ENCODE data around the gene DOP1B. TPM values are rescaled to one million over a fixed set of nuclear protein-coding genes. Genes with fewer than 3 reads are reported as not detected.

The DOP1B gene
- total and polyA plus RNA-seq, 5 donors: 1.7 to 8.1 (median 7.0) TPM

GRCh38 chr21:36160850-36161178 lies 4.2 kb downstream of the DOP1B start:
- Histone ChIP-seq H3K27me3 (ENCODE audit: control insufficient read depth, insufficient read depth) (no peaks in the 10 kb centered on the region), H3K4me3 (ENCODE audit: low read length) (no peak overlapping the region), H3K4me1 (ENCODE audit: control insufficient read depth, insufficient read depth, low read length) (no peaks in the 10 kb centered on the region), H3K27ac (ENCODE audit: low read length) (no peak overlapping the region), H3K9me3 (ENCODE audit: control insufficient read depth, low read length) (no peaks in the 10 kb centered on the region)
- WGBS: 98% methylated on average over 2 of the region's 2 CpGs
- ATAC-seq (no peak), DNase-seq (no peak)
- intact Hi-C loops (cut with DNase I): no loop called here

- Histone ChIP-seq H3K4me3 (ENCODE audit: low read length) (no peak overlapping the region), H3K27ac (ENCODE audit: low read length) (no peak overlapping the region), H3K9me3 (ENCODE audit: control insufficient read depth, low read length) (no peaks in the 10 kb centered on the region), H3K4me1 (ENCODE audit: control insufficient read depth, insufficient read depth, low read length) (no peaks in the 10 kb centered on the region), H3K27me3 (ENCODE audit: control insufficient read depth, insufficient read depth) (no peaks in the 10 kb centered on the region)
- WGBS: 96% methylated on average over 5 of the region's 5 CpGs
- DNase-seq (no peak), ATAC-seq (no peak)
- intact Hi-C loops (cut with DNase I): no loop called here
Measured at GRCh38 chr21:36162631-36163030, 6.0 kb downstream of the DOP1B start.

- 63% methylated on average over 10 of the region's 10 CpGs for WGBS
Measured at GRCh38 chr21:36163750-36164741, 7.4 kb downstream of the DOP1B start.

GRCh38 chr21:36165356-36165755 lies 8.7 kb downstream of the DOP1B start:
- DNase-seq: no peak
- Histone ChIP-seq H3K9me3 (ENCODE audit: control insufficient read depth, low read length) (no peaks in the 10 kb centered on the region), H3K27ac (ENCODE audit: low read length) (no peak overlapping the region), H3K4me1 (ENCODE audit: control insufficient read depth, insufficient read depth, low read length) (no peaks in the 10 kb centered on the region), H3K27me3 (ENCODE audit: control insufficient read depth, insufficient read depth) (no peaks in the 10 kb centered on the region), H3K4me3 (ENCODE audit: low read length) (no peak overlapping the region)
- no peak for ATAC-seq
- 97% methylated on average over 11 of the region's 11 CpGs for WGBS
- intact Hi-C loops (cut with DNase I): no loop called here

More at GRCh38 chr21:36163750-36164741, 7.4 kb downstream of the DOP1B start:
- Histone ChIP-seq H3K27ac (ENCODE audit: low read length) (no peak overlapping the region), H3K27me3 (ENCODE audit: control insufficient read depth, insufficient read depth) (no peaks in the 10 kb centered on the region), H3K4me3 (ENCODE audit: low read length) (no peak overlapping the region), H3K9me3 (ENCODE audit: control insufficient read depth, low read length) (no peaks in the 10 kb centered on the region), H3K4me1 (ENCODE audit: control insufficient read depth, insufficient read depth, low read length) (no peaks in the 10 kb centered on the region)
- intact Hi-C loops (cut with DNase I): no loop called here
- no peak for DNase-seq
- peak in 1 of 2 donors; percentile 68 for ATAC-seq

GRCh38 chr21:36166705-36167104 lies 10.1 kb downstream of the DOP1B start:
- no peaks in the 10 kb centered on the region for H3K27me3 ChIP-seq (ENCODE audit: control insufficient read depth, insufficient read depth)
- no peaks in the 10 kb centered on the region for H3K9me3 ChIP-seq (ENCODE audit: control insufficient read depth, low read length)
- no peak for ATAC-seq
- no peaks in the 10 kb centered on the region for H3K4me1 ChIP-seq (ENCODE audit: control insufficient read depth, insufficient read depth, low read length)
- DNase-seq: no peak
- H3K4me3 ChIP-seq (ENCODE audit: low read length): no peak overlapping the region
- 91% methylated on average over 7 of the region's 7 CpGs for WGBS
- no peak overlapping the region for H3K27ac ChIP-seq (ENCODE audit: low read length)
- intact Hi-C loops (cut with DNase I): no loop called here

- intact Hi-C loops (cut with DNase I): no loop called here
- Histone ChIP-seq H3K27me3 (ENCODE audit: control insufficient read depth, insufficient read depth) (no peaks in the 10 kb centered on the region), H3K27ac (ENCODE audit: low read length) (no peak overlapping the region), H3K9me3 (ENCODE audit: control insufficient read depth, low read length) (no peaks in the 10 kb centered on the region), H3K4me1 (ENCODE audit: control insufficient read depth, insufficient read depth, low read length) (peaks cover 5% of the 10 kb centered on the region), H3K4me3 (ENCODE audit: low read length) (no peak overlapping the region)
- no peak for DNase-seq
- 89% methylated on average over 4 of the region's 4 CpGs for WGBS
- ATAC-seq: no peak
Measured at GRCh38 chr21:36167541-36167940, 10.9 kb downstream of the DOP1B start.

GRCh38 chr21:36169470-36170128 lies 13.0 kb downstream of the DOP1B start:
- DNase-seq: peak in 2 of 3 donors; percentile 35 to 66

GRCh38 chr21:36170823-36171222 lies 14.2 kb downstream of the DOP1B start:
- ATAC-seq: no peak
- intact Hi-C loops (cut with DNase I): no loop called here
- Histone ChIP-seq H3K27me3 (ENCODE audit: control insufficient read depth, insufficient read depth) (no peaks in the 10 kb centered on the region), H3K4me1 (ENCODE audit: control insufficient read depth, insufficient read depth, low read length) (peaks cover 5% of the 10 kb centered on the region), H3K4me3 (ENCODE audit: low read length) (no peak overlapping the region), H3K9me3 (ENCODE audit: control insufficient read depth, low read length) (no peaks in the 10 kb centered on the region), H3K27ac (ENCODE audit: low read length) (no peak overlapping the region)
- no peak for DNase-seq
- WGBS: 96% methylated on average over 6 of the region's 6 CpGs

More at GRCh38 chr21:36169470-36170128, 13.0 kb downstream of the DOP1B start:
- no peak for ATAC-seq
- no peaks in the 10 kb centered on the region for H3K27me3 ChIP-seq (ENCODE audit: control insufficient read depth, insufficient read depth)
- intact Hi-C loops (cut with DNase I): no loop called here
- WGBS: 91% methylated on average over 19 of the region's 19 CpGs
- peaks cover 5% of the 10 kb centered on the region for H3K4me1 ChIP-seq (ENCODE audit: control insufficient read depth, insufficient read depth, low read length)
- no peak overlapping the region for H3K27ac ChIP-seq (ENCODE audit: low read length)
- H3K4me3 ChIP-seq (ENCODE audit: low read length): no peak overlapping the region
- H3K9me3 ChIP-seq (ENCODE audit: control insufficient read depth, low read length): no peaks in the 10 kb centered on the region

- no peak for DNase-seq
- Histone ChIP-seq H3K4me1 (ENCODE audit: control insufficient read depth, insufficient read depth, low read length) (peaks cover 5% of the 10 kb centered on the region), H3K4me3 (ENCODE audit: low read length) (no peak overlapping the region), H3K27me3 (ENCODE audit: control insufficient read depth, insufficient read depth) (no peaks in the 10 kb centered on the region), H3K27ac (ENCODE audit: low read length) (peak overlapping the region; percentile 15), H3K9me3 (ENCODE audit: control insufficient read depth, low read length) (no peaks in the 10 kb centered on the region)
- WGBS: 73% methylated on average over 5 of the region's 5 CpGs
- ATAC-seq: no peak
- intact Hi-C loops (cut with DNase I): no loop called here
Measured at GRCh38 chr21:36171336-36171735, 14.7 kb downstream of the DOP1B start.

GRCh38 chr21:36171741-36172331 lies 15.2 kb downstream of the DOP1B start:
- WGBS: 39% methylated on average over 9 of the region's 9 CpGs

GRCh38 chr21:36174780-36175179 lies 18.2 kb downstream of the DOP1B start:
- Histone ChIP-seq H3K4me1 (ENCODE audit: control insufficient read depth, insufficient read depth, low read length) (peaks cover 5% of the 10 kb centered on the region), H3K27me3 (ENCODE audit: control insufficient read depth, insufficient read depth) (no peaks in the 10 kb centered on the region), H3K9me3 (ENCODE audit: control insufficient read depth, low read length) (no peaks in the 10 kb centered on the region), H3K27ac (ENCODE audit: low read length) (no peak overlapping the region), H3K4me3 (ENCODE audit: low read length) (no peak overlapping the region)
- DNase-seq (no peak), ATAC-seq (no peak)
- intact Hi-C loops (cut with DNase I): no loop called here
- 96% methylated on average over 6 of the region's 6 CpGs for WGBS

More at GRCh38 chr21:36171741-36172331, 15.2 kb downstream of the DOP1B start:
- Histone ChIP-seq H3K9me3 (ENCODE audit: control insufficient read depth, low read length) (no peaks in the 10 kb centered on the region), H3K27ac (ENCODE audit: low read length) (peak overlapping the region; percentile 15), H3K4me3 (ENCODE audit: low read length) (no peak overlapping the region), H3K4me1 (ENCODE audit: control insufficient read depth, insufficient read depth, low read length) (peaks cover 5% of the 10 kb centered on the region), H3K27me3 (ENCODE audit: control insufficient read depth, insufficient read depth) (no peaks in the 10 kb centered on the region)
- ATAC-seq (peak; percentile 77 to 79), DNase-seq (peak in 2 of 3 donors; percentile 18 to 59)
- intact Hi-C loops (cut with DNase I): no loop called here

Measured in right cardiac atrium (tissue), 5 donors.